Body of pancreas (tissue), 4 donors: ENCODE results near the gene MYCBP2. TPM values are rescaled to one million over a fixed set of nuclear protein-coding genes. Genes with fewer than 3 reads are reported as not detected.
"Not testable (repeated sequence)": the region's sequence is repeated elsewhere in the genome, so short reads cannot be mapped to it uniquely, and the experiment has no call there.

Experiments used
- ATAC-seq: fragments of 150-250 bp; one replicate; pipeline ENCODE4 v1.9.1; 2016
- DNase-seq, 4 donors: peaks; one replicate each; pipeline ENCODE4 v3.0.0-alpha.2; 2019
- H3K27ac ChIP-seq, 4 donors: fragments of 200-600 bp; sonication (generic); 1 replicate in 3 of 4; 2 replicates in 1 of 4; pipeline versions ENCODE4 v1.5.1 to v1.6.1; 2016 to 2019; ENCODE audit warnings: mild to moderate bottlenecking in 1 of 4, mixed read lengths in 1 of 4, moderate library complexity in 1 of 4
- H3K27me3 ChIP-seq, 2 donors: fragments of 200-600 bp; sonication (generic); one replicate each; pipeline ENCODE4 v1.6.0; 2016; ENCODE audit warnings: mild to moderate bottlenecking in 1 of 2
- H3K36me3 ChIP-seq, 2 donors: fragments of 200-600 bp; sonication (generic); replicated peaks in 1 of 2; 2 replicates each; pipeline ENCODE4 v1.5.1; 2016; ENCODE audit warnings: low read depth in 2 of 2; ENCODE audit not compliant: insufficient read depth in 1 of 2
- H3K4me1 ChIP-seq: fragments of 200-600 bp; sonication (generic); one replicate; pipeline ENCODE4 v1.6.0; 2016
- H3K4me3 ChIP-seq, 2 donors: fragments of 200-600 bp; sonication (generic); 1 replicate in 1 of 2; 2 replicates in 1 of 2; pipeline ENCODE4 v1.5.1; 2016 to 2019
- H3K9me3 ChIP-seq, 3 donors: fragments of 200-600 bp; sonication (generic); 1 replicate in 2 of 3; 2 replicates in 1 of 3; pipeline ENCODE4 v1.5.1; 2016
- POLR2A ChIP-seq, 3 donors: fragments of 450-650 bp; IDR thresholded peaks; one replicate each; pipeline ENCODE4 v1.6.1; 2016; ENCODE audit warnings: antibody characterized with exemption in 3 of 3, mild to moderate bottlenecking in 2 of 3
- WGBS, 2 donors: methylation state at CpG; one replicate each; pipeline ENCODE4 v1.1.5; 2017; 5-methylcytosine and 5-hydroxymethylcytosine counted together
- intact Hi-C: fragments of 100-400 bp; cut with DNase I; formaldehyde crosslinking; loops from one replicate; pipeline ENCODE4 v1.15.1; 2023
- total RNA-seq, 2 donors: library from RNA; depleted of rRNA; stranded (reverse); fragments of >200 nt; gene quantifications; one replicate each; pipeline ENCODE4 v1.1.0, GENCODE V29; 2016
- TF ChIP-seq, protein P1 (sequence below), 7 experiments: fragments of 450-650 bp in 4 of 7; fragments of 200-600 bp in 3 of 7; sonication (generic) in 3 of 7; IDR thresholded peaks; one replicate each; pipeline ENCODE4 v1.5.1; 2016 to 2019; ENCODE audit warnings: antibody characterized with exemption in 7 of 7

Gene MYCBP2
- total RNA-seq, 2 donors from 2014 or later, result 85.9 to 127 TPM

DNA sequence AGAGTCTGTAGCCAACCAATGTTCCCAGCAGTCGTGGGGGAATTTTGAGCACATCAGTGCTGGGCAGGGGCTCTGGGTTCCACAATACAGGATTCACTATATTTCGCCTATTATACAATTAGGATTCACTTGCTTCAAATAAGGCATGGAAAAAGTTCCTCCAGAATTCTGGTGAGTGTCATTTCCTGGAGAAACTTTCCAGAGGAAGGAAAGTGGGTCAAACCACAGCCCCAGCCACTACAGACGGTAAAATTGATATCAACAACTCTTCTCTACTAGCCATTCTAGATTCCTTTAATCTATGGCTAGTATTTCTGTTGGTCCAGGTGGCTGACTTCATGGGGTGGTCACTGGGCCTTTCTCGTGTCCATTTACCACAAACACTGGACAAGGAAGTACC is 10.5 kb downstream of the MYCBP2 start:
- Histone ChIP-seq H3K4me3 (no peak overlapping the region), H3K27me3 (no peaks in the 10 kb centered on the region), H3K36me3 (no peaks in the 10 kb centered on the region), H3K4me1 (peaks cover 22% of the 10 kb centered on the region), H3K27ac (no peak overlapping the region), H3K9me3 (no peaks in the 10 kb centered on the region)
- 72 to 73% methylated on average over 4 of the region's 4 CpGs for WGBS, 2 donors
- intact Hi-C loops, result no loop called here
- ATAC-seq (peak; percentile 27), DNase-seq (no peak)
- TF ChIP-seq, protein P1, sequence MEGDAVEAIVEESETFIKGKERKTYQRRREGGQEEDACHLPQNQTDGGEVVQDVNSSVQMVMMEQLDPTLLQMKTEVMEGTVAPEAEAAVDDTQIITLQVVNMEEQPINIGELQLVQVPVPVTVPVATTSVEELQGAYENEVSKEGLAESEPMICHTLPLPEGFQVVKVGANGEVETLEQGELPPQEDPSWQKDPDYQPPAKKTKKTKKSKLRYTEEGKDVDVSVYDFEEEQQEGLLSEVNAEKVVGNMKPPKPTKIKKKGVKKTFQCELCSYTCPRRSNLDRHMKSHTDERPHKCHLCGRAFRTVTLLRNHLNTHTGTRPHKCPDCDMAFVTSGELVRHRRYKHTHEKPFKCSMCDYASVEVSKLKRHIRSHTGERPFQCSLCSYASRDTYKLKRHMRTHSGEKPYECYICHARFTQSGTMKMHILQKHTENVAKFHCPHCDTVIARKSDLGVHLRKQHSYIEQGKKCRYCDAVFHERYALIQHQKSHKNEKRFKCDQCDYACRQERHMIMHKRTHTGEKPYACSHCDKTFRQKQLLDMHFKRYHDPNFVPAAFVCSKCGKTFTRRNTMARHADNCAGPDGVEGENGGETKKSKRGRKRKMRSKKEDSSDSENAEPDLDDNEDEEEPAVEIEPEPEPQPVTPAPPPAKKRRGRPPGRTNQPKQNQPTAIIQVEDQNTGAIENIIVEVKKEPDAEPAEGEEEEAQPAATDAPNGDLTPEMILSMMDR (IDR thresholded peaks at IDR 0.05), result no peak
- TF ChIP-seq POLR2A (IDR thresholded peaks at IDR 0.05), result no peak

DNA sequence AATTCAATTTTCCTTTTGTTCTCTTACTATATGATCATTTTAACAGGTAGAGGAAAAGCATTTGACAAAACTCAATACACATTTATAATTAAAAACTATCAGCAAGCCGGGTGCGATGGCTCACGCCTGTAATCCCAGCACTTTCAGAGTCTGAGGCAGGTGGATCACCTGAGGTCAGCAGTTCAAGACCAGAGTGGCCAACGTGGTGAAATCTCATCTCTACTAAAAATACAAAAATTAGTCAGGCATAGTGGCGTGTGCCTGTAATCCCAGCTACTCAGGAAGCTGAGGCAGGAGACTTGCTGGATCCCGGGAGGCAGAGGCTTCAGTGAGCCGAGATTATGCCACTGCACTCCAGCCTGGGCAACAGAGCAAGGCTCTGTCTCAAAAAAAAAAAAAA is 11.4 kb downstream of the MYCBP2 start:
- 79 to 84% methylated on average over 7 of the region's 7 CpGs for WGBS, 2 donors
- H3K27me3 ChIP-seq, H3K36me3 ChIP-seq, H3K4me3 ChIP-seq, ATAC-seq, intact Hi-C loops, DNase-seq, H3K27ac ChIP-seq, H3K9me3 ChIP-seq: not testable (repeated sequence)
- H3K4me1 ChIP-seq, result peaks cover 26% of the 10 kb centered on the region

DNA sequence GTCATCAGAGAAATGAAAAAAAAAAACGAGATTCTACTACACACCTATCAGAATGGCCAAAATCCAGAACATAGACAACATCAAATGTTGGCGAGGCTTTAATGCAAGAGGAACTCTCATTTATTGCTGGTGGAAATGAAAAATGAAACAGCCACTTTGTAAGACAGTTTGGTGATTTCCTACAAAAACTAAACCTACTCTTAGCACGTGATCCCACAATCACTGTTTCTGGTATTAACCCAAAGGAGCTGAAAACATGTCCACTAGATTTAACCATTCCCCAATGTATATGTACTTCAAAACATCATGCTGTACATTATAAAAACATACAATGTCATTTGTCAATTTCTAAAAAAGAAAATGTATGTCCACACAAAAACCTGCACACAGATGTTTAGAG is 13.0 kb downstream of the MYCBP2 start:
- no peak for ATAC-seq
- no peak overlapping the region for H3K27ac ChIP-seq
- no peaks in the 10 kb centered on the region for H3K36me3 ChIP-seq
- H3K27me3 ChIP-seq, result no peaks in the 10 kb centered on the region
- DNase-seq, result no peak
- H3K9me3 ChIP-seq, result no peaks in the 10 kb centered on the region
- intact Hi-C loops, result no loop called here
- TF ChIP-seq POLR2A (IDR thresholded peaks at IDR 0.05), result no peak
- TF ChIP-seq, protein P1 (IDR thresholded peaks at IDR 0.05), result no peak
- H3K4me3 ChIP-seq, result no peak overlapping the region
- H3K4me1 ChIP-seq, result peaks cover 20% of the 10 kb centered on the region
- WGBS, 2 donors, result 72 to 83% methylated on average over 3 of the region's 3 CpGs

DNA sequence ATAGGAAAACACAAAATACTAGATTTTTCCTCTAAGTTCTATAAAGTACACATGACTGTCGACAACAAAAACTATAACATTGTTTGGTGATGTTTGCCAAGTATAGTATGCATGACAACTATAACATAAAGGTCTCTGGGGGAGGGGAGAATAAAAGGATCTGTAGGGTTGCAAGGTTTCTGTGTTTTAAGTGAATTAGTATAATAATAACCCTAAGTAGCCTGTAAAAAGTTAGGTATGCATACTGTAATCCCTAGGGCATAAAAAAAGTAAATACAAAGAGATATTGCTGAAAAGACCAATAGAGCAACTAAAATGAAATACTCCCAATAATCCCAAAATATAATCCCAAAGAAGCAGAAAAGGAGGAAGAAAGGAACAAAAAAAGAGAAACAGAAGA is 14.6 kb downstream of the MYCBP2 start:
- TF ChIP-seq, protein P1 (IDR thresholded peaks at IDR 0.05), result no peak
- no peak for TF ChIP-seq POLR2A (IDR thresholded peaks at IDR 0.05)
- no peaks in the 10 kb centered on the region for H3K36me3 ChIP-seq
- peaks cover 22% of the 10 kb centered on the region for H3K4me1 ChIP-seq
- DNase-seq, result no peak
- 48 to 53% methylated on average over 1 of the region's 1 CpG for WGBS, 2 donors
- no peak for ATAC-seq
- no peaks in the 10 kb centered on the region for H3K9me3 ChIP-seq
- H3K27ac ChIP-seq, result no peak overlapping the region
- intact Hi-C loops, result no loop called here
- H3K27me3 ChIP-seq, result no peaks in the 10 kb centered on the region
- H3K4me3 ChIP-seq, result no peak overlapping the region

DNA sequence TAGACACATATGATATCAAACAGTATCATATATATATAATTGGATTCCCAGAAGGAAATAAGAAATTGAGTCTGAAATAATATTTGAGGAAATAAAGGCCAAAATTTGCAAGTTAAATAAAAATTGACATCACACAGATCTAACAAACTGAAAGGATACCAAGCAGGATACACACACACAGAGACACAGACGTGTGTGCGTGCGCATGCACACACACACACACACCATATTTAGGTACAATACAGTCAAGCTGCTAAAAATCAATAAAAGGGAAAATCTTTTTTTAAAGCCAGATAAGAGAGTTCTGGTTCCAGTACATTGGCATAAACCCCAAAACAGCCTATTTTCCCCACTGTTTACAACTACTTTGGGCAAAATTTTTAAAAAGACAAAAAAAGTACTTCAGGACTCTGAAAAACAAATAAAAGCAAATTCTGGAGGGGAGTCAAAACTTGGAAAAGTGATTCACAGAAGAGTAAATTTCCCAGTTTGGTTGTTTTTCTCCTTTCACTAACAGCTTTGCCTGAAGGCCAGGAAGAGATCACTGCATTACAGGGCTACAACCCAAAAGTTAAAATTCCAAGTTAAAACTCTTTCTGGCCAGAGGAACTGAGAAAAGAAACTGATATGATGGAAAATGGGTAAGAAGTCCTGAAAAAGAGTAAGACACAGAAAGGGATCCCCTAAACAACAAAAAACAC is 16.2 kb downstream of the MYCBP2 start:
- H3K4me1 ChIP-seq, result peaks cover 34% of the 10 kb centered on the region
- no peaks in the 10 kb centered on the region for H3K27me3 ChIP-seq
- no peaks in the 10 kb centered on the region for H3K36me3 ChIP-seq
- no peak overlapping the region for H3K27ac ChIP-seq
- 19 to 33% methylated on average over 3 of the region's 3 CpGs for WGBS, 2 donors
- ATAC-seq, result peak; percentile 42
- H3K9me3 ChIP-seq, result no peaks in the 10 kb centered on the region
- H3K4me3 ChIP-seq, result no peak overlapping the region
- TF ChIP-seq, protein P1 (IDR thresholded peaks at IDR 0.05), result no peak
- TF ChIP-seq POLR2A (IDR thresholded peaks at IDR 0.05), result no peak
- DNase-seq, result no peak
- intact Hi-C loops, result no loop called here
